ENCODE results near the gene DGCR2. TPM values are rescaled to one million over a fixed set of nuclear protein-coding genes. Genes with fewer than 3 reads are reported as not detected.

DGCR2 gene
- total and polyA plus RNA-seq, 11 donors, result 26.0 to 53.3 (median 41.2) TPM

- Histone ChIP-seq H3K9me3 (no peaks in the 10 kb centered on the region), H3K4me3 (no peak overlapping the region), H3K27me3 (no peaks in the 10 kb centered on the region), H3K36me3 (peaks cover 0 to 100% (median 93%) of the 10 kb centered on the region in 9 donors), H3K27ac (no peak overlapping the region), H3K4me1 (peaks cover 0 to 10% (median 3%) of the 10 kb centered on the region in 12 donors)
- WGBS, 4 donors, result 93 to 99% (median 96%) methylated on average over 6 of the region's 6 CpGs
- intact Hi-C loops (cut with DNase I), result loop anchor here in 1 of 10 donors (10.0 kb wide), 1 partner anchor 63 kb away; the partner anchor contains the start of gene DGCR2
- no peak for TF ChIP-seq POLR2A (IDR thresholded peaks at IDR 0.05)
- TF ChIP-seq, protein P1, sequence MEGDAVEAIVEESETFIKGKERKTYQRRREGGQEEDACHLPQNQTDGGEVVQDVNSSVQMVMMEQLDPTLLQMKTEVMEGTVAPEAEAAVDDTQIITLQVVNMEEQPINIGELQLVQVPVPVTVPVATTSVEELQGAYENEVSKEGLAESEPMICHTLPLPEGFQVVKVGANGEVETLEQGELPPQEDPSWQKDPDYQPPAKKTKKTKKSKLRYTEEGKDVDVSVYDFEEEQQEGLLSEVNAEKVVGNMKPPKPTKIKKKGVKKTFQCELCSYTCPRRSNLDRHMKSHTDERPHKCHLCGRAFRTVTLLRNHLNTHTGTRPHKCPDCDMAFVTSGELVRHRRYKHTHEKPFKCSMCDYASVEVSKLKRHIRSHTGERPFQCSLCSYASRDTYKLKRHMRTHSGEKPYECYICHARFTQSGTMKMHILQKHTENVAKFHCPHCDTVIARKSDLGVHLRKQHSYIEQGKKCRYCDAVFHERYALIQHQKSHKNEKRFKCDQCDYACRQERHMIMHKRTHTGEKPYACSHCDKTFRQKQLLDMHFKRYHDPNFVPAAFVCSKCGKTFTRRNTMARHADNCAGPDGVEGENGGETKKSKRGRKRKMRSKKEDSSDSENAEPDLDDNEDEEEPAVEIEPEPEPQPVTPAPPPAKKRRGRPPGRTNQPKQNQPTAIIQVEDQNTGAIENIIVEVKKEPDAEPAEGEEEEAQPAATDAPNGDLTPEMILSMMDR (IDR thresholded peaks at IDR 0.05), result no peak
- ATAC-seq (no peak), DNase-seq (no peak)
These were observed 60.6 kb downstream of the DGCR2 start for GRCh38 chr22:19061471-19062138.

DNA sequence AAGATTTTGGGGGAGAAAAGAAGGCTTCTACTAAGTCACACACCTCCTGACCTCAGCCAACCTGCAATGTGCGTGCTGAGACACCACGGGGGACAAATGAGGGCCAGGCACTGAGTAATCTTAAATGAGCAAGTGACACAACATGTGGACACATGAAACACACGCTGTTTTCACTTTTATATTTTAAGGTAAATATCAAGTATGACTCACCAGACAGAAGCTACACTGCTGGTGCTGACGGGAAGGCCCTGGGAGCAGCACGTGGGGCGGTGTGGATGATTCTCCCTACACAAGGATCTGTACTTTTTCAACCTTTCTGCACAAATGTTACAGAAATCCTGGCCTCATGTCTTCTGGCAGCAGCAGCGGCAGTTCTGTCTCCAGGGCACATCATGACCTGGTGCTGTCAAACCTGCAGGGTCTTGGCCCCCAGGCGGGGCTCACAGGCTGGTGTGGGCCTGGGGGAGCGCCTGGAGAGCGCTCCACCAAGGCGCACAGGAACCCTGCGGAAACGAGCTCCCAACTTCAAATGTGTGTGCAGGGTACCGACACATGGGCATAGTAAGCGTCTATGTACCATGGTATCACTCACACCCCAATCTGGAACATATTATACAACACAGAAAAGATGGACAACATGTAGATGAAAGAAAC, 61.7 kb downstream of the DGCR2 start:
- ATAC-seq (no peak), DNase-seq (peak in 1 of 5 donors; percentile 29)
- 92 to 94% (median 93%) methylated on average over 15 of the region's 15 CpGs for WGBS, 4 donors
- no peak overlapping the region for H3K4me3 ChIP-seq
- H3K27ac ChIP-seq, result no peak overlapping the region
- H3K4me1 ChIP-seq, result peaks cover 0 to 10% (median 3%) of the 10 kb centered on the region in 12 donors
- H3K36me3 ChIP-seq, result peaks cover 0 to 99% (median 90%) of the 10 kb centered on the region in 9 donors
- no peaks in the 10 kb centered on the region for H3K27me3 ChIP-seq
- intact Hi-C loops (cut with DNase I), result loop anchor here in 1 of 10 donors (10.0 kb wide), 1 partner anchor 64 kb away; the partner anchor contains the start of gene DGCR2
- H3K9me3 ChIP-seq, result no peaks in the 10 kb centered on the region
- TF ChIP-seq, protein P1 (IDR thresholded peaks at IDR 0.05), result no peak
- no peak for TF ChIP-seq POLR2A (IDR thresholded peaks at IDR 0.05)

DNA sequence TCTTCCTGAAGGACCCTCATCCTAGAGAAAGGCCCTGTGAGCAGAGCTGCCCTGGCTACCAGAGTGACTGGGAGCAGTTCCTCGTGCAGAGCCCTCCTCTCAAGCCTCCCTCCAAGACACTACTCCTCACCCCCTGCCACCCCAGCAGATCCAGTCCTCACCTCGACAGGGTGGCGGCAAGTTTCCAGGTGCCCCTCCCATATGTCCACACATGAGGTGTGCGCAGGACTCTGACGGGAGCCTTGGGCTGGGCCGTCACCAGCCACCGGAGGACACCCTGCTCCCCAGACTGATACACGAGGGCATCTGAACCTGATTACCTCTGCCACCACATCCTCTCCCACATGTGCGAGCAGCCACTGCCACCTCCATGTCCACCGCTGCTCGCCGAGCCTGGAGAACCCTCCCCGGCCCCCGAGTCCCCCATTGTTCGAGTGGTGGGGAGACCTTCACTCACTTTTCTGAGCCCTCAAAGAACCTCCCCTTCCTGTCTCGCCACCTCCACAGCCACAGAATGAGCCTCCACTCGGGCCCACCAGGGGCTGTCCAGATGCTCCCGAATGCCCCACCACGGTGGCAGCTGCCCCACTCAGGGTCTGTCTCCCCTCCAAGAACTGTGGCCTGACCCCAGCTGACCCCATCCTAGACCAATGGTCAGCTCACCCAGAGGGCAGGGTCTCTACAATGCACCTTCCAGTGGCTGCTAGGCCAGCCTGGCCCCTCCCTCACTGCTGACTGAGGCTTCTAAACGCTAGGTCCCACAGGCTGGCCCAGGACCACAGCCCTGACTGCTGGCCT, 62.5 kb downstream of the DGCR2 start:
- Histone ChIP-seq H3K9me3 (no peaks in the 10 kb centered on the region), H3K27ac (no peak overlapping the region), H3K4me1 (peaks cover 0 to 10% (median 3%) of the 10 kb centered on the region in 12 donors), H3K36me3 (peaks cover 0 to 96% (median 86%) of the 10 kb centered on the region in 9 donors), H3K4me3 (no peak overlapping the region), H3K27me3 (no peaks in the 10 kb centered on the region)
- intact Hi-C loops (cut with DNase I), result loop anchor here in 2 of 10 donors (10.0 kb wide), 2 partner anchors 55 to 65 kb away; partner anchors contain the start of gene DGCR2 (in 1 of the 2)
- ATAC-seq (no peak), DNase-seq (peak in 1 of 5 donors; percentile 29)
- TF ChIP-seq, protein P1 (IDR thresholded peaks at IDR 0.05), result no peak
- no peak for TF ChIP-seq POLR2A (IDR thresholded peaks at IDR 0.05)
- 89 to 93% (median 92%) methylated on average over 16 to 20 of the region's 20 CpGs for WGBS, 4 donors

Data from heart left ventricle (tissue), 16 donors.